Measurements from ENCODE around the gene NPLOC4. TPM values are rescaled to one million over a fixed set of nuclear protein-coding genes. Genes with fewer than 3 reads are reported as not detected.

The NPLOC4 gene
- total and polyA plus RNA-seq, 9 of the 15 experiments (the other 6 are each of a cell fraction or from before 2014, with no cell fraction given), result 1.5 to 116 (median 64.5) TPM

DNA sequence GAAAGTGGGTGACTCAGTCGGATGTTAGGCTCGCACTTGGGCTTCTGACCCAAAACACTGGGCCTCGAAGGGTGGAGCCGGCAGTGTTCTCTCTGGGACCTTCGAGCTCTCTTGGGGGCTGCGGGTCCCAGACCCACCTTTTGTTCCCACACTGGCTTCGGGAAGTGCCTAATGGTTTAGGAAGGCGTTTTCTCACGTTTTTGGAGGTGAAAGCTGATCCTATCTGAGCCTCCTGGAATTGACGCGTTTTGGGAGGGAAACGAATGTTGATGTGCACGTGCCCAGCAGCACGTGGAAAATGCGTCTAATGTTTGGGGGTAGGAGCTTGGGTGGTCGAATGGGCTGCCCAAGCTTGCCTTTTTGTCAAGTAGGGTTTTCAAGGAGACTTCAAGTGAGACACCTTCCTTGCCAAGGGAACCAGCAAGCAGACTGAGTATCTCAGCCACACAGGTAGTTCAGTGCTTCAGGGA, 47.6 kb upstream of the NPLOC4 start:
- Histone ChIP-seq H3K27ac (ENCODE audit: extremely low read depth, low read depth, low read length) (peak overlapping the region; percentile 95), H3K4me1 (replicated peaks in 1 of 2; ENCODE audit: control insufficient read depth in 2 of 2, insufficient read depth in 2 of 2, low read length in 2 of 2) (peaks cover 13 to 66% of the 10 kb centered on the region in 2 experiments), H3K9me1 (ENCODE audit: control insufficient read depth, insufficient read depth, low read length) (peaks cover 6% of the 10 kb centered on the region), H3K4me3 (peak overlapping the region; percentile 96), H3K36me3 (ENCODE audit: control insufficient read depth, insufficient read depth, low read length) (peaks cover 59% of the 10 kb centered on the region; the same call in 2 of the 3 replicates), H3K4me2 (ENCODE audit: insufficient read depth, low read length) (peak overlapping the region; percentile 96), H3K79me2 (ENCODE audit: control insufficient read depth, insufficient read depth, low read length) (peaks cover 55% of the 10 kb centered on the region), H3K27me3 (ENCODE audit: control insufficient read depth in 2 of 2, insufficient read depth in 2 of 2, low read length in 2 of 2) (no peaks in the 10 kb centered on the region), H3K9ac (ENCODE audit: insufficient read depth in 1 of 2, low read depth in 2 of 2, low read length in 2 of 2) (peak overlapping the region; percentile 94 to 96), H4K20me1 (replicated peaks; ENCODE audit: control insufficient read depth, insufficient read depth, low read length) (peaks cover 16% of the 10 kb centered on the region; the same call in 1 of the 2 replicates), H2AFZ (ENCODE audit: low read depth, low read length) (no peak overlapping the region), H3K9me3 (replicated peaks; ENCODE audit: control insufficient read depth, insufficient read depth, low read depth, low read length) (no peaks in the 10 kb centered on the region)
- under 1% methylated on average over 16 of the region's 16 CpGs for WGBS (ENCODE audit: insufficient coverage, low coverage, missing lambda C conversion rate)
- FAIRE-seq, result peak; percentile 44
- CTCF ChIA-PET (ENCODE audit: low intra/inter-chr PET ratio), result no interaction called here
- in situ Hi-C loops (cut with MboI), result no loop called here
- DNase-seq (ENCODE audit: extremely low read depth in 1 of 4, low spot score in 3 of 4), result peak in 2 of 4 experiments; percentile 61 to 68
- no peak for ATAC-seq
- POLR2A ChIA-PET, result interaction anchor here (0.6 to 3.5 kb wide), 10 partner anchors 9 to 1079 kb away, joined by 3 to 39 read pairs (median 6); partner anchors contain the start of genes CCDC137, MRPL12 and OXLD1
- intact Hi-C loops (cut with micrococcal nuclease), result no loop called here
- TSS peak; percentile 68 for BruUV-seq (replicated peaks)
- TF ChIP-seq, protein P1, sequence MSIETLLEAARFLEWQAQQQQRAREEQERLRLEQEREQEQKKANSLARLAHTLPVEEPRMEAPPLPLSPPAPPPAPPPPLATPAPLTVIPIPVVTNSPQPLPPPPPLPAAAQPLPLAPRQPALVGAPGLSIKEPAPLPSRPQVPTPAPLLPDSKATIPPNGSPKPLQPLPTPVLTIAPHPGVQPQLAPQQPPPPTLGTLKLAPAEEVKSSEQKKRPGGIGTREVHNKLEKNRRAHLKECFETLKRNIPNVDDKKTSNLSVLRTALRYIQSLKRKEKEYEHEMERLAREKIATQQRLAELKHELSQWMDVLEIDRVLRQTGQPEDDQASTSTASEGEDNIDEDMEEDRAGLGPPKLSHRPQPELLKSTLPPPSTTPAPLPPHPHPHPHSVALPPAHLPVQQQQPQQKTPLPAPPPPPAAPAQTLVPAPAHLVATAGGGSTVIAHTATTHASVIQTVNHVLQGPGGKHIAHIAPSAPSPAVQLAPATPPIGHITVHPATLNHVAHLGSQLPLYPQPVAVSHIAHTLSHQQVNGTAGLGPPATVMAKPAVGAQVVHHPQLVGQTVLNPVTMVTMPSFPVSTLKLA (conservative IDR thresholded peaks at IDR 0.05), result peak; percentile 81 to 88
- TF ChIP-seq TEAD1 (CRISPR knock-in tag; IDR thresholded peaks at IDR 0.05) (0 out of 4 replicates have a peak, but pooled peaks of 1 of the 2 experiments have one; percentile 42), ZNF740 (CRISPR knock-in tag; IDR thresholded peaks at IDR 0.05) (0 out of 2 replicates have a peak, but pooled peaks have one; percentile 22), ZNF740 (tag; IDR thresholded peaks at IDR 0.05) (no peak), NKRF (IDR thresholded peaks at IDR 0.05; ENCODE audit: borderline replicate concordance) (peak; percentile 82; the same call in 1 of the 2 replicates), ZBTB17 (CRISPR knock-in tag; IDR thresholded peaks at IDR 0.05) (no peak), HDAC2 (IDR thresholded peaks at IDR 0.05) (0 out of 2 replicates have a peak, but pooled peaks have one; percentile 39), DPF2 (IDR thresholded peaks at IDR 0.05) (peak; percentile 47; the same call in 1 of the 2 replicates), FOSL1 (tag; conservative IDR thresholded peaks at IDR 0.05) (peak; percentile 54), E2F1 (CRISPR knock-in tag; IDR thresholded peaks at IDR 0.05) (0 out of 2 replicates have a peak, but pooled peaks have one; percentile 43)
- TF ChIP-seq, protein P2, sequence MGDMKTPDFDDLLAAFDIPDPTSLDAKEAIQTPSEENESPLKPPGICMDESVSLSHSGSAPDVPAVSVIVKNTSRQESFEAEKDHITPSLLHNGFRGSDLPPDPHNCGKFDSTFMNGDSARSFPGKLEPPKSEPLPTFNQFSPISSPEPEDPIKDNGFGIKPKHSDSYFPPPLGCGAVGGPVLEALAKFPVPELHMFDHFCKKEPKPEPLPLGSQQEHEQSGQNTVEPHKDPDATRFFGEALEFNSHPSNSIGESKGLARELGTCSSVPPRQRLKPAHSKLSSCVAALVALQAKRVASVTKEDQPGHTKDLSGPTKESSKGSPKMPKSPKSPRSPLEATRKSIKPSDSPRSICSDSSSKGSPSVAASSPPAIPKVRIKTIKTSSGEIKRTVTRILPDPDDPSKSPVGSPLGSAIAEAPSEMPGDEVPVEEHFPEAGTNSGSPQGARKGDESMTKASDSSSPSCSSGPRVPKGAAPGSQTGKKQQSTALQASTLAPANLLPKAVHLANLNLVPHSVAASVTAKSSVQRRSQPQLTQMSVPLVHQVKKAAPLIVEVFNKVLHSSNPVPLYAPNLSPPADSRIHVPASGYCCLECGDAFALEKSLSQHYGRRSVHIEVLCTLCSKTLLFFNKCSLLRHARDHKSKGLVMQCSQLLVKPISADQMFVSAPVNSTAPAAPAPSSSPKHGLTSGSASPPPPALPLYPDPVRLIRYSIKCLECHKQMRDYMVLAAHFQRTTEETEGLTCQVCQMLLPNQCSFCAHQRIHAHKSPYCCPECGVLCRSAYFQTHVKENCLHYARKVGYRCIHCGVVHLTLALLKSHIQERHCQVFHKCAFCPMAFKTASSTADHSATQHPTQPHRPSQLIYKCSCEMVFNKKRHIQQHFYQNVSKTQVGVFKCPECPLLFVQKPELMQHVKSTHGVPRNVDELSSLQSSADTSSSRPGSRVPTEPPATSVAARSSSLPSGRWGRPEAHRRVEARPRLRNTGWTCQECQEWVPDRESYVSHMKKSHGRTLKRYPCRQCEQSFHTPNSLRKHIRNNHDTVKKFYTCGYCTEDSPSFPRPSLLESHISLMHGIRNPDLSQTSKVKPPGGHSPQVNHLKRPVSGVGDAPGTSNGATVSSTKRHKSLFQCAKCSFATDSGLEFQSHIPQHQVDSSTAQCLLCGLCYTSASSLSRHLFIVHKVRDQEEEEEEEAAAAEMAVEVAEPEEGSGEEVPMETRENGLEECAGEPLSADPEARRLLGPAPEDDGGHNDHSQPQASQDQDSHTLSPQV (IDR thresholded peaks at IDR 0.05), result peak; percentile 86

Data from K562 (cell line).